ENCODE results near the gene SNRNP200.

DNA sequence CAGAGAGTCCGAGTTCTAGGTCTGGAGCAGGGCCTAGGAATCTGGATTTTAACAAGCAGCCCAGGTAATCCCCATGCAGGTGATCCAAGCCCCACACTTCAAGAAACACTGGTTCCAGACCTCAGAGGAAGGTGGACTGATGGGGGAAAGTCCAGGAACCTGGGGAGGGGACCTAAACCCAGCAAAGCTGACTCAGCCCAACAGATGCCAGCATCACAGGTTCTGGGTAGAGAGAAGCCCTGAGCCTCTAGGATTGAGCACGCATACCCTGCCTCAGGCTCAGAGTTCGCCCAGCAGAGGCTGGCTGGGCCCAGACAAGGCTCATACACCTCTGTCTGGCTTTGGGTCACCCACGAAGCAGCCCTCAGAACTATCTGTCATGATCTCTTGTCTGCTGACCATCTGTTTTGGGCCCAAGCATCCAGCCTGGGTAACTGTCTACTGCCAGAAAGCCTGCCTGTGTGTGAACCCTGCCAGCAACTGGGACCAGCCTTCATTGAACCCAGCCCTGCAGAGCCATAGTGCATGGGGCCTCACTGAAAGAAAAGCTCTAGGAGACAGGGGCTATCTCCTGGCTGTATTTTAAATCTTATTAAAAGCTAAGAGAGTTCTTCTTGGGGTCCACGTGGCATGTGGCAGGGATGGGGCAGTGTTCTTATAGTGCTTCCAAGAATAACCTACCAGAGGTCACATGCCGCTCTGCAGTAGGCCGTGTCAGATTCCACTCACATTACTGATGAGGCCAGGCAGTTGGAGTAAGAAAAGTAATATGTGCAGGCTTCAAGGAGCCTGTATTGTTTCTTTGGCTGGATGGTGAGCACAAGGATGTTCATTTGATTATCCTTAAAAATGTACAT lies 47.0 kb downstream of the SNRNP200 start:
- TF ChIP-seq, protein P1, sequence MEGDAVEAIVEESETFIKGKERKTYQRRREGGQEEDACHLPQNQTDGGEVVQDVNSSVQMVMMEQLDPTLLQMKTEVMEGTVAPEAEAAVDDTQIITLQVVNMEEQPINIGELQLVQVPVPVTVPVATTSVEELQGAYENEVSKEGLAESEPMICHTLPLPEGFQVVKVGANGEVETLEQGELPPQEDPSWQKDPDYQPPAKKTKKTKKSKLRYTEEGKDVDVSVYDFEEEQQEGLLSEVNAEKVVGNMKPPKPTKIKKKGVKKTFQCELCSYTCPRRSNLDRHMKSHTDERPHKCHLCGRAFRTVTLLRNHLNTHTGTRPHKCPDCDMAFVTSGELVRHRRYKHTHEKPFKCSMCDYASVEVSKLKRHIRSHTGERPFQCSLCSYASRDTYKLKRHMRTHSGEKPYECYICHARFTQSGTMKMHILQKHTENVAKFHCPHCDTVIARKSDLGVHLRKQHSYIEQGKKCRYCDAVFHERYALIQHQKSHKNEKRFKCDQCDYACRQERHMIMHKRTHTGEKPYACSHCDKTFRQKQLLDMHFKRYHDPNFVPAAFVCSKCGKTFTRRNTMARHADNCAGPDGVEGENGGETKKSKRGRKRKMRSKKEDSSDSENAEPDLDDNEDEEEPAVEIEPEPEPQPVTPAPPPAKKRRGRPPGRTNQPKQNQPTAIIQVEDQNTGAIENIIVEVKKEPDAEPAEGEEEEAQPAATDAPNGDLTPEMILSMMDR (IDR thresholded peaks at IDR 0.05): no peak
- no peak for TF ChIP-seq EZH2 (IDR thresholded peaks at IDR 0.05; ENCODE audit: borderline replicate concordance, insufficient read depth, low read depth, low read length, poor library complexity, severe bottlenecking)
